MCF 10A (cell line): ENCODE results near the gene C4orf50. TPM values are rescaled to one million over a fixed set of nuclear protein-coding genes. Genes with fewer than 3 reads are reported as not detected.

Source experiments
- BruUV-seq: library from RNA; stranded (reverse); fragments of 400-500 nt; replicated peaks from 2 replicates; lab custom pipeline; 2021; lab: Mats Ljungman, UMichigan
- CTCF ChIA-PET: fragments of 300-600 bp; sonication (Branson Sonifier 250); formaldehyde crosslinking; extraction: SDS; loops from one replicate; lab custom pipeline; 2021; ENCODE audit warnings: antibody characterized with exemption, inconsistent platforms; lab: Yijun Ruan, JAX
- POLR2A ChIA-PET: fragments of 300-600, 350-650 bp; sonication (Branson Sonifier 250); formaldehyde crosslinking; extraction: SDS; loops from one replicate; lab custom pipeline; 2020; ENCODE audit warnings: antibody characterized with exemption, inconsistent platforms; lab: Yijun Ruan, JAX
- DNase-seq: peaks from one replicate; pipeline ENCODE4 v3.0.0-alpha.2; 2018; ENCODE audit not compliant: unreplicated experiment
- H3K27ac Mint-ChIP-seq: one replicate; pipeline ENCODE4 v1.8.0; 2022; ENCODE audit warnings: mild to moderate bottlenecking, low read depth, mixed read lengths; ENCODE audit not compliant: unreplicated experiment
- H3K27me3 Mint-ChIP-seq: one replicate; pipeline ENCODE4 v1.8.0; 2022; ENCODE audit warnings: mixed read lengths; ENCODE audit not compliant: insufficient read depth, unreplicated experiment
- H3K36me3 Mint-ChIP-seq: one replicate; pipeline ENCODE4 v1.8.0; 2022; ENCODE audit warnings: mild to moderate bottlenecking, moderate library complexity, mixed read lengths; ENCODE audit not compliant: insufficient read depth, unreplicated experiment
- H3K4me1 Mint-ChIP-seq: one replicate; pipeline ENCODE4 v1.8.0; 2022; ENCODE audit warnings: mixed read lengths; ENCODE audit not compliant: insufficient read depth, unreplicated experiment
- H3K4me3 Mint-ChIP-seq: one replicate; pipeline ENCODE4 v1.8.0; 2022; ENCODE audit warnings: mild to moderate bottlenecking, moderate library complexity, mixed read lengths; ENCODE audit not compliant: unreplicated experiment
- H3K9me3 Mint-ChIP-seq: one replicate; pipeline ENCODE4 v1.8.0; 2022; ENCODE audit warnings: mixed read lengths; ENCODE audit not compliant: unreplicated experiment
- CTCF ChIP-seq: fragments of 200-600 bp; IDR thresholded peaks from one replicate; pipeline ENCODE4 v1.8.0; 2022; ENCODE audit warnings: antibody characterized with exemption, mild to moderate bottlenecking; ENCODE audit not compliant: unreplicated experiment
- intact Hi-C: fragments of 100-400 bp; cut with micrococcal nuclease; formaldehyde crosslinking; loops from 2 replicates; pipeline ENCODE4 v1.14.1; 2022
- total RNA-seq: library from RNA; stranded (reverse); gene quantifications from 2 replicates; pipeline ENCODE4 v1.2.3, GENCODE V29; 2022

The C4orf50 gene
- total RNA-seq, 1 experiment from 2014 or later = not detected

DNA sequence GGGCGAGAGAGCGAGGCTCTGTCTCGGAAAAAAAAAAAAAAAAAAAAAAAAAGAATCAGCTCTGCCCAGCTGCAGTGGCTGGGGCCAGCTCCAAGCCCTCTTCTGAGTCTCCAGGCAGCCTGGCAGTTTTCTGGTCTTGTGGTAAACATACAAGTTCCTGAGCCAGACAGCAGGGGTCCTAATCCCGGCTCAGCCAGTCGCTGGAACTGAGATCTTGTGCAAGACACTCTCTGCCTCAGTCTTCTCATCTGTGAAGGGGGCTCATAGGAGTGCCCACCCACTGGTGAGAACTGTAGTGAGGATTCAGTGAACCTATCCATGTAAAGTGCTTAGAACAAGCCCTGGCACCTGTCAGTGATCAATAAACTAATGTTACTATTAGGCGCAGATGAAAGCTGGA lies 41.8 kb downstream of the C4orf50 start:
- no peak for DNase-seq
- H3K27me3 Mint-ChIP-seq = no peaks in the 10 kb centered on the region
- TF ChIP-seq CTCF = no peak
- H3K27ac Mint-ChIP-seq = no peak overlapping the region
- H3K36me3 Mint-ChIP-seq = peaks cover 5% of the 10 kb centered on the region
- H3K9me3 Mint-ChIP-seq = no peaks in the 10 kb centered on the region
- H3K4me3 Mint-ChIP-seq = no peak overlapping the region
- H3K4me1 Mint-ChIP-seq = no peaks in the 10 kb centered on the region
- no TSS peak for BruUV-seq
- CTCF ChIA-PET = interaction anchor here (0.6 to 0.7 kb wide), 2 partner anchors 153 to 163 kb away, joined by 3 read pairs; no protein-coding TSS in a partner anchor
- POLR2A ChIA-PET = no interaction called here
- intact Hi-C loops = no loop called here

DNA sequence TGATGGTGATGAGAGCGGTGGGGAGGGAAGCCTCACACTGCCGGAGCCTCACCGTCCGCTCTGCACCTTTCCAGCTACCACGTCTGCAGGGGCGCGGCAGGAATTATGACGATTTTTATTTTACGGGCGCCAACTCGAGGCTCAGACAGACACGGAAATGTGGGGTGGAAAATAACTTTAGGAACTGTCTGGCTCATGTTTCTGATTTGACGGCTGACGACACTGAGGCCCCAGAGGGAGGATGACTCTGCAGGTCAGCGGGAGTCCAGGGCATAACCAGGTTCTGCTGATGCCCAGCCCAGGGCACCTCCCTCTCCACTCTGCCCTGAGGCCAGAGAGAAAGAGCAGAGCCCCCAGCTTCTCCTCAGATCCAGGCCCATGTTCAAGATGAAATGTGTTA lies 43.9 kb downstream of the C4orf50 start:
- DNase-seq = no peak
- POLR2A ChIA-PET = no interaction called here
- intact Hi-C loops = no loop called here
- Mint-ChIP-seq H3K27me3 (no peaks in the 10 kb centered on the region), H3K9me3 (no peaks in the 10 kb centered on the region), H3K36me3 (peaks cover 5% of the 10 kb centered on the region), H3K4me1 (no peaks in the 10 kb centered on the region), H3K4me3 (no peak overlapping the region), H3K27ac (no peak overlapping the region)
- CTCF ChIA-PET = interaction anchor here (1.9 kb wide), 1 partner anchor 24 kb away, joined by 8 read pairs; no protein-coding TSS in a partner anchor
- no TSS peak for BruUV-seq
- TF ChIP-seq CTCF = no peak

GRCh38 chr4:5973486-5974220 lies 44.6 kb downstream of the C4orf50 start:
- Mint-ChIP-seq H3K9me3 (peaks cover 3% of the 10 kb centered on the region), H3K27ac (no peak overlapping the region), H3K4me3 (no peak overlapping the region), H3K36me3 (peaks cover 5% of the 10 kb centered on the region), H3K27me3 (no peaks in the 10 kb centered on the region), H3K4me1 (no peaks in the 10 kb centered on the region)
- DNase-seq = no peak
- BruUV-seq = no TSS peak
- intact Hi-C loops = no loop called here
- ChIA-PET POLR2A (no interaction called here), CTCF (interaction anchor here (1.9 kb wide), 1 partner anchor 24 kb away, joined by 8 read pairs; no protein-coding TSS in a partner anchor)
- no peak for TF ChIP-seq CTCF

DNA sequence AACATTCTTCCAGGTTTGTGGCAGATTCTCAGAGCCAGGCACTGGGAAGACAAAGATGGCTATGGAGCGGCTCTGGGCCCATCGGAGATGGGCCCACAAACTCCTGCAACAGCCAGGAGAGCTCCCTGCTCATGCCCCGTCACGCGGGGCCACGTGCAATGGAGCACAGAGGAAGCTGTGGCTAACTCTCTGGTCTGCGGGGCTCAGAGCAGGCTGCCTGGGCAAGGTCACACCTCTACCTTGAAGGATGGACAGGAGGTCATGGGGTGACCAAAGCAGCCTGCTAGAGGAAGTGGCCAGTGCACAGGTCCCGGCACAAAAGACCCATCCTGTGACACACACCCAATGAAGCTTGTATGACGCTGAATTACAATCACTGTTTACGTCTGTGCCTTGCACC lies 45.2 kb downstream of the C4orf50 start:
- BruUV-seq = no TSS peak
- no peaks in the 10 kb centered on the region for H3K27me3 Mint-ChIP-seq
- H3K9me3 Mint-ChIP-seq = peaks cover 9% of the 10 kb centered on the region
- peaks cover 5% of the 10 kb centered on the region for H3K36me3 Mint-ChIP-seq
- no peak overlapping the region for H3K4me3 Mint-ChIP-seq
- no peak overlapping the region for H3K27ac Mint-ChIP-seq
- TF ChIP-seq CTCF = no peak
- DNase-seq = no peak
- POLR2A ChIA-PET = no interaction called here
- intact Hi-C loops = no loop called here
- no peaks in the 10 kb centered on the region for H3K4me1 Mint-ChIP-seq
- CTCF ChIA-PET = interaction anchor here (1.9 kb wide), 1 partner anchor 25 kb away, joined by 8 read pairs; no protein-coding TSS in a partner anchor
